DOHH2 (cell line): ENCODE measurements around the gene SIK3.

Experiments used
- EZH2phosphoT487 ChIP-seq: fragments of 200-600 bp; sonication (generic); IDR thresholded peaks from 2 replicates; pipeline ENCODE4 v1.6.1; 2017; ENCODE audit warnings: borderline replicate concordance, mild to moderate bottlenecking, antibody characterized with exemption, low read length, moderate library complexity, mixed read lengths
- TF ChIP-seq, protein P1 (sequence below): fragments of 200-600 bp; sonication (generic); IDR thresholded peaks from one replicate; pipeline ENCODE4 v1.5.1; 2014; ENCODE audit warnings: antibody characterized with exemption, mild to moderate bottlenecking, low read depth, low read length; ENCODE audit not compliant: poor library complexity, severe bottlenecking

DNA sequence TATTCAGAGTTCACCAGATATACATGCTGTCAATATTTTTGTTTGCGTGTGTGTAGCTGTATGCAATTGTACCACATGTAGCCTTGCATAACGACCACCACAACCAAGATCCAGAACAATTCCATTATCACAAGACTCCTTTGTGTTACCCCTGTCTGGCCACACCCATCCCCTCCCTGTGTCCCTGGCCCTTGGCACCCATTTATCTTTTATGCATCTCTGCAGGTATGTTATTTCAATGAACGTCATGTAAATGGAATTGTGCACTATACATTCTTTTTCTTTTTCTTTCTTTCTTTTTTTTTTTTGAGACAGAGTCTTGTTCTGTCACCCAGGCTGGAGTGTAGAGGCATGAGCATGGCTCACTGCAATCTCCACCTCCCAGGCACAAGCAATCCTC, 36.2 kb upstream of the SIK3 start:
- TF ChIP-seq, protein P1, sequence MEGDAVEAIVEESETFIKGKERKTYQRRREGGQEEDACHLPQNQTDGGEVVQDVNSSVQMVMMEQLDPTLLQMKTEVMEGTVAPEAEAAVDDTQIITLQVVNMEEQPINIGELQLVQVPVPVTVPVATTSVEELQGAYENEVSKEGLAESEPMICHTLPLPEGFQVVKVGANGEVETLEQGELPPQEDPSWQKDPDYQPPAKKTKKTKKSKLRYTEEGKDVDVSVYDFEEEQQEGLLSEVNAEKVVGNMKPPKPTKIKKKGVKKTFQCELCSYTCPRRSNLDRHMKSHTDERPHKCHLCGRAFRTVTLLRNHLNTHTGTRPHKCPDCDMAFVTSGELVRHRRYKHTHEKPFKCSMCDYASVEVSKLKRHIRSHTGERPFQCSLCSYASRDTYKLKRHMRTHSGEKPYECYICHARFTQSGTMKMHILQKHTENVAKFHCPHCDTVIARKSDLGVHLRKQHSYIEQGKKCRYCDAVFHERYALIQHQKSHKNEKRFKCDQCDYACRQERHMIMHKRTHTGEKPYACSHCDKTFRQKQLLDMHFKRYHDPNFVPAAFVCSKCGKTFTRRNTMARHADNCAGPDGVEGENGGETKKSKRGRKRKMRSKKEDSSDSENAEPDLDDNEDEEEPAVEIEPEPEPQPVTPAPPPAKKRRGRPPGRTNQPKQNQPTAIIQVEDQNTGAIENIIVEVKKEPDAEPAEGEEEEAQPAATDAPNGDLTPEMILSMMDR, result no peak
- no peak for TF ChIP-seq EZH2phosphoT487
